OCI-LY1 (cell line): ENCODE data around the gene IL21.
A peak's percentile ranks its signal among the peaks of the same experiment; 100 is the strongest.

Source experiments
- EZH2 ChIP-seq: fragments of 200-600 bp; sonication (generic), shearing (Covaris generic); IDR thresholded peaks from 2 replicates; pipeline ENCODE4 v1.8.0; 2017; ENCODE audit warnings: borderline replicate concordance, mixed run types, mild to moderate bottlenecking, antibody characterized with exemption, low read length, moderate library complexity, mixed read lengths
- TF ChIP-seq, protein P1 (sequence below): fragments of 200-600 bp; sonication (generic), shearing (Covaris generic); IDR thresholded peaks from 2 replicates; pipeline ENCODE4 v1.5.1; 2017; ENCODE audit warnings: mild to moderate bottlenecking, antibody characterized with exemption, low read length, moderate library complexity, mixed read lengths

DNA sequence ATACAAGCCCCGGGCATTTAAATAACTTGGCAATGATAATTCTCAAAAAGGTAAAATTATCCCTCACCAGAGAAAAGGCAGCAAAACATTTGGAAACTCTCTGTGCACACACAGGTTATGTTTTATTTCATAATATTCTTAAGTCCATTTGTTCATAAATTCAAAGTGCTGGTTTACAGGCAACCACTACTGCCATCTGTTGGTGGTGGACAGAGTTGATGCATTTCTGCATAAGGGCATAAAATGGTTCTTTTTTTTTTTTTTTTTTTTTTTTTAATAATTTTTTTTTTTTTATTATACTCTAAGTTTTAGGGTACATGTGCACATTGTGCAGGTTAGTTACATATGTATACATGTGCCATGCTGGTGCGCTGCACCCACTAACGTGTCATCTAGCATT is 31.5 kb upstream of the IL21 start:
- TF ChIP-seq, protein P1, sequence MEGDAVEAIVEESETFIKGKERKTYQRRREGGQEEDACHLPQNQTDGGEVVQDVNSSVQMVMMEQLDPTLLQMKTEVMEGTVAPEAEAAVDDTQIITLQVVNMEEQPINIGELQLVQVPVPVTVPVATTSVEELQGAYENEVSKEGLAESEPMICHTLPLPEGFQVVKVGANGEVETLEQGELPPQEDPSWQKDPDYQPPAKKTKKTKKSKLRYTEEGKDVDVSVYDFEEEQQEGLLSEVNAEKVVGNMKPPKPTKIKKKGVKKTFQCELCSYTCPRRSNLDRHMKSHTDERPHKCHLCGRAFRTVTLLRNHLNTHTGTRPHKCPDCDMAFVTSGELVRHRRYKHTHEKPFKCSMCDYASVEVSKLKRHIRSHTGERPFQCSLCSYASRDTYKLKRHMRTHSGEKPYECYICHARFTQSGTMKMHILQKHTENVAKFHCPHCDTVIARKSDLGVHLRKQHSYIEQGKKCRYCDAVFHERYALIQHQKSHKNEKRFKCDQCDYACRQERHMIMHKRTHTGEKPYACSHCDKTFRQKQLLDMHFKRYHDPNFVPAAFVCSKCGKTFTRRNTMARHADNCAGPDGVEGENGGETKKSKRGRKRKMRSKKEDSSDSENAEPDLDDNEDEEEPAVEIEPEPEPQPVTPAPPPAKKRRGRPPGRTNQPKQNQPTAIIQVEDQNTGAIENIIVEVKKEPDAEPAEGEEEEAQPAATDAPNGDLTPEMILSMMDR = peak; percentile 46
- TF ChIP-seq EZH2 = no peak
